ENCODE data around the gene SLC30A7.
"Not testable (repeated sequence)": the region's sequence is repeated elsewhere in the genome, so short reads cannot be mapped to it uniquely, and the experiment has no call there.

Gene SLC30A7, protein sequence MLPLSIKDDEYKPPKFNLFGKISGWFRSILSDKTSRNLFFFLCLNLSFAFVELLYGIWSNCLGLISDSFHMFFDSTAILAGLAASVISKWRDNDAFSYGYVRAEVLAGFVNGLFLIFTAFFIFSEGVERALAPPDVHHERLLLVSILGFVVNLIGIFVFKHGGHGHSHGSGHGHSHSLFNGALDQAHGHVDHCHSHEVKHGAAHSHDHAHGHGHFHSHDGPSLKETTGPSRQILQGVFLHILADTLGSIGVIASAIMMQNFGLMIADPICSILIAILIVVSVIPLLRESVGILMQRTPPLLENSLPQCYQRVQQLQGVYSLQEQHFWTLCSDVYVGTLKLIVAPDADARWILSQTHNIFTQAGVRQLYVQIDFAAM

DNA sequence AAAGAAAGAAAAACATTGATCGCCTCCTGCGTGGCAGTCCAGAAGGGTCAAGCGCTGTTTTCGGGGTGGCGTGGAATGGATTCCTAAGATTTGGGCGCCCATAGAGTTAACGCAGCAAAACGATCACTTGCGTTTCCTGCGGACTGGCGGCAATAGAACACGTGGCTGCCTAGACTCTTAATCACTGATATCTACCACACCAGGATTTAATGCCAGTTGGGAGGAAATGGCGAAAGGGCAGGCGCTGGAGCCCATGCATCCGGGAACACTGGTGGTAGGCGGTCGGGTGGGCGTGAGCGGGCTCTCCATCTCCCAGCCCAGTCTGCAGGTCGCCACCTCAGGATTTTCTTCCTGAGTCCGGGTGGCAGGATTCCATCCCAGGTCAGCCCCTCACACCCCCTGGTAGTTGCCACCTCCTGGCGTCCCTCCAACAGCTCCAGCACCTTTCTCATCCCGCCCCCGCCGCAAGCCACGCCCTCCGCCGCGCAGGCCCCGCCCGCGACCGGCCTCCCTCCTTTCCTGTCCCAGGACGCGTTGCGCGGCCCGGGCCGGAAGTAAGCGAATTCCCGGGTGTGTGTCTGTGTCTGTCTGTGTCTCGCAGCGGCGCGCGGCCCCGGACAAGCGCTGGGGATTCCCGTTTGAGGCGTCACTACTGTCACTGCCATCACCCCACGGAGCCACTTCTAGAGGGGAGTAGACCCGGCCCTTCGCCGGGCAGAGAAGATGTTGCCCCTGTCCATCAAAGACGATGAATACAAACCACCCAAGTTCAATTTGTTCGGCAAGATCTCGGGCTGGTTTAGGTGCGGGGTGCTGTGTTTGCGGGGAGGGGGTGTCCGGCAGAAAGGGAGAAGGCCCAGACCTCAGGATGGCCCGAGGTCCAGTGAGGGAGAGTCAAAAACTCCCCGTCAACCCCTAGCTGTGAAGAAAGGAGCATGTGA lies at the start of gene SLC30A7:
Gene SLC30A7 (plus strand): TSS at position 551 of the 941 bp plus-strand sequence. CDS start 173 bp downstream, at position 724.
- peak; percentile 97 for DNase-seq

GRCh38 chr1:100847361-100848082 lies 48.4 kb upstream of the SLC30A7 start:
- DNase-seq, result no peak

- no peak for DNase-seq
Observed at GRCh38 chr1:100851726-100852125, 44.2 kb upstream of the SLC30A7 start.

DNA sequence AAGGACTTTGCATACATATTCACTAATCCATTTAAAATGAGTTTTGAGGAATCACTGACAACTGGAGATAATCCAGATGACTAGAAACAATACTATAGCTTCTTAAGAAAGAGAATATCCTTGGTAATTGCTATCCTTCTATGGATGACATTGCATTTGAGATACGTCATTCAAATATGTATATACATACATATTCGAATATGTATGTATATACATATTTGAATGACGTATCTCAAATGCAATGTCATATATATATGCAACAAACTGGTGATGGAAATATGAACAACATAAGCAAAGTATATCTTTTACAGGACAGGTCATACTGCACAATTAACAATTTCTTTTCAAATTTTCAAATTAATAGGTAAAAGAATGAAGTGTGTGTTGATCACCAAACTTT lies 42.9 kb upstream of the SLC30A7 start:
- DNase-seq, result no peak

- not testable (repeated sequence) for DNase-seq
Observed at GRCh38 chr1:100855116-100855515, 40.8 kb upstream of the SLC30A7 start.

GRCh38 chr1:100860397-100860991 lies 35.4 kb upstream of the SLC30A7 start:
- no peak for DNase-seq

DNA sequence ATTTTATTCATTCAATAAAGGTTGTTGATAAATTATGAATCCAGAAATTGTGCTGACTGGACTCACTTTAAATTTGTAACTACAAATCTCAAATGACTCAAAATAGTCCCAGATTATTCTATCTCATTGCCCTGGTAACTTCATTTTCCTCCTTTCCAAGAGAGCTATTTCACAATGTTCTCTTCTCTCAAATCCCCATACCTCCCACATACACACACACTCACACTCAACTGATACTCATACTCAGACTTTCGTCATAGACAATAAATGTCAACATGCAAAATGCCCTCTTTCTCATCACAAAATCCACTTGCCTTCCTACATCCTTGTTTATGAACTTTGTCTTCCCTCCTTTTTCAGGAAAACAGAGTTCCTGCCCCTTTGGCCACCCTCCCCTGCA lies 34.5 kb upstream of the SLC30A7 start:
- DNase-seq, result no peak

- DNase-seq, result no peak
Observed at GRCh38 chr1:100862591-100862990, 33.3 kb upstream of the SLC30A7 start.

DNA sequence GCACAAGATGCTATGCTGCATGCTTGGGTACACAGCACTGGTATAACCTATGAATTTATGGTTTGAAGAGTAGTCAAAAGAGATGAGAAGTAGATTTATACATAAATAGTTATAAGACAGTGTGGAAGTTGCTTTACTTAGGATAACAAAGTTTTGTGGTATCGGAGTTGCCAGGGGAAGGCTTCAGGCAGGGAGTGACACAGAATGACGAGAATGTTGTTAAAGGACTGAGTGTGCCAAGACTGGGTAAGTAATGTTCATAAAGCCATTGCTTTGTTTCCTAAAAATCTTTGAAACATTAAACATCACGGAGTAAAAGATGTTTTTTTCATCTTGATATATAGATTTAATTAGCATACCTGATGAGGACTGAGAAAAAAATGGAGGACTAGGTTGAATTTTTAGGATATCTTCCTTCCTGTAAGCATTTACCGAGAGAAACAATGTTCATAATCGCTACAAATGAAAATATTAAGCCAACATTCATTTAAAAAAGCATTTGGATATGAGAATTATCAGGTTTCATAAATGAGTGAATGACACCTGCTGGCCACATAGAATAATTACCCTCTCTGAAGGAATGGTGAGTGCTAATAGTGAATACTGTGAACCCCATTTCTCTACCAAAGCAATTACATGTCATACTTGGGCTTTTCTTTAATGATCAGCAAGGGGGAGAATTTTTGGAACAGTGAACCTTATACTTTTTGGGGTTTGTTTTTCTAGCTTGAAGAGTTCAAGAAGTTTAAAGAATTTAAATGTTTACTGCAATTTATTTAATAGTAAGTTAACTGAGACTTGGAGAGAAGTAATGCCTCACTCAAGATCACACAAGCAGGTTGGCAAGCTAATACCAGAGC lies 29.6 kb upstream of the SLC30A7 start:
- no peak for DNase-seq

- no peak for DNase-seq
Observed at GRCh38 chr1:100866901-100867206, 29.0 kb upstream of the SLC30A7 start.

DNA sequence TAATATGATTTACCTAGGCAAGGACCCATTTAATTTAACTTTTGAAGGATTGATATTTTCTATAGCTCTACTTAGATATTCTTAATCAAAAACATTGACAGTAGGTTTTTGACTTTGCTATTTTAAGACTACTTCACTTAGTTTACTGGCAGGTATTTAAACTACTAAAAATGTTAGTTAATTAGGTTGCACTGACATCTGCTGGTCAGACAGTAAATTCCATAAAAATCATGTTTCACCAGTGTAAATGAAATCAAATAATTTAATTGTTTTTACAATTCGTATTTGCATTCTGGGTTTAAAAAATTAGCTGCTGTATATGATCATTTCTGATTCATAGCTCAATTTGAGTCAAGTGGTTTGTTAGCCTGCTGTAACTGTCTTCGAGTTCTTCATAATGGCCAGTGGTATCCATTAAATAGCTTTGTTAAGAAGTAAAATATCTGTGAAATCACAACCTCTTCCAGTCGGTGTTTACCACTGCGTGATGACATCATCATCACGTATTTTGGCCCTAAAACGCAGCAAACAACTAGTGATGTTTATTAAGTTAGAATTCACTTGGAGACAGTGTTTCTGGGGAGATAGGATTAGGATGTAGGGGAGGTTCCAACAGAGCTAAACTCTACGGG lies 27.4 kb upstream of the SLC30A7 start:
- peak; percentile 3 for DNase-seq

DNA sequence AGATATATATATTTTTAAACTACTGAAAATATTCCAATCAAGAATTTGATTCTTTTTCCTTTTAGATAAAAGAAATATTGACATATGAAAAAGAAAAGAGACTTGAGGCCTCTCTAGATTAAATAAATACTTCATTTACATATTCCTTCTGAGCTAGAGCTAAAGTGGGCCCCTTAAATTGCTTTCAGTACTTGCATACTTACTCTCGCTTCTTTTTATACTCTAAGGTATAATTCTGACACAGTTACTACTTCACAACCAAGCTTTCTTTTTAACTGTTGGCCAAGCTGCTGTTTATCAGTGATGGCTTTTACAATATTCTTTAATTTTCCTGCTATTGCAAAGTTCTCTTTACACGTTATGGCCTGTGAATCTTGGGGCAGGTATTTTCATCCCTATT lies 25.9 kb upstream of the SLC30A7 start:
- DNase-seq, result no peak

GRCh38 chr1:100874433-100874832 lies 21.5 kb upstream of the SLC30A7 start:
- no peak for DNase-seq

- no peak for DNase-seq
Observed at GRCh38 chr1:100875228-100875627, 20.7 kb upstream of the SLC30A7 start.

DNA sequence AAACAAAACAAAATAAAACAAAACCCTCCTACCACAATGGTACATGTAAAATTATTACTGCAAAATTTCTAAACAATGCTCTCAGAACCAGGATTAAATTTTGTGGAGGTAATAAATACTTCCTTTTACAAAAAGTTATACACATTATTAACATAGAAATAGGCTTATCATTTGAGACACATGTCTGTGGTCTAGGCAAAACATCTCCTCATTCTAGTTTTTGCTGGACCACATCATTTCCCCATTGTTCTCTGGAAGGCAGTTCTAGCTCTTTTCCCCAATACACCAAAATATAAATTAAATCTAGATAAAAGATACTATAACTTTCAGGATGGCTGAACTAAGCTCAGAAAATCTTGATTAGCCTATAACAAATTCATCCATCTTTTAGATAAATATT lies 19.6 kb upstream of the SLC30A7 start:
- no peak for DNase-seq

GRCh38 chr1:100879422-100879821 lies 16.5 kb upstream of the SLC30A7 start:
- DNase-seq, result no peak

- no peak for DNase-seq
Observed at GRCh38 chr1:100881687-100882086, 14.2 kb upstream of the SLC30A7 start.

GRCh38 chr1:100882698-100883097 lies 13.2 kb upstream of the SLC30A7 start:
- DNase-seq, result no peak

- DNase-seq, result no peak
Observed at GRCh38 chr1:100883963-100884362, 11.9 kb upstream of the SLC30A7 start.

DNA sequence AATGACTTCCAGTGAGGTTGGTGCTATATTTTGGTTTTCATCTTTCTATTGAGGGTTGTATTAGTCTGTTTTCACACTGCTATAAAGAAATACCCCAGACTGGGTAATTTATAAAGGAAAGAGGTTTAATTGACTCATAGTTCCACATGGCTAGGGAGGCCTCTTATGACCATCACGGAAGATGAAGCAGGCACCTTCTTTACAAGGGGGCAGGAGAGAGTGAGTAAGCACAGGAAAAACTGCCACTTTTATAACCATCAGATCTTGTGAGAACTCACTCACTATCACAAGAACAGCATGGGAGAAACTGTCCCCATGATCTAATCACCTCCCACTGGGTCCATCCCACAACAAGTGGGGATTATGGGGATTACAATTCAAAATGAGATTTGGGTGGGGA lies 6.9 kb upstream of the SLC30A7 start:
- DNase-seq, result not testable (repeated sequence)

DNA sequence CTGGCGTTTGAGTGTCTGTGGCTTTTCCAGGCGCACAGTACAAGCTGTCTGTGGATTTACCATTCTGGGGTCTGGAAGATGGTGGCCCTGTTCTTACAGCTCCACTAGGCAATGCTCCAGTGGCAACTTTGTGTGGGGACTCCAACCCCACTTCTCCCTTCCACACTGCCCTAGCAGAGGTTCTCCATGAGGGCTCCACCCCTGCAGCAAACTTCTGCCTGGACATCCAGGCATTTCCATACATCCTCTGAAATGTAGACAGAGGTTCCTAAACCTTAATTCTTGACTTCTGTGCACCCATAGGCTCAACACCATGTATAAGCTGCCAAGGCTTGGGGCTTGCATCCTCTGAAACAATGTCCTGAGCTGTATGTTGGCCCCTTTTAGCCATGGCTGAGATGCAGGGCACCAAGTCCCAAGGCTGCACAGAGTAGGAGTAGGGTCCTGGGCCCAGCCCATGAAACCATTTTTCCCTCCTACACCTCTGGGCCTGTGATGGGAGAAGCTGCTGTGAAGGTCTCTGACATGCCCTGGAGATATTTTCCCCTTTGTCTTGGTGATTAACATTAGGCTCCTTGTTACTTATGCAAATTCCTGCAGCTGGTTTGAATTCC lies 5.9 kb upstream of the SLC30A7 start:
- DNase-seq, result not testable (repeated sequence)

Measured in CD4-positive, alpha-beta T cell treated with Interleukin-17A for 4 hours (primary cell).